GM10248 (cell line): ENCODE measurements around the gene M1AP.

Source experiments
- CTCF ChIA-PET: fragments of 300-600 bp; sonication (Branson Sonifier 250); formaldehyde crosslinking; extraction: SDS; loops from one replicate; lab custom pipeline; 2021; ENCODE audit warnings: antibody characterized with exemption; lab: Yijun Ruan, JAX
- POLR2A ChIA-PET: fragments of 350-650 bp; sonication (Branson Sonifier 250); formaldehyde crosslinking; extraction: SDS; loops from one replicate; lab custom pipeline; 2020; ENCODE audit warnings: antibody characterized with exemption; lab: Yijun Ruan, JAX
- DNase-seq: peaks from one replicate; pipeline ENCODE4 v3.0.0; 2012; ENCODE audit errors: extremely low spot score
- CTCF ChIP-seq: IDR thresholded peaks from 2 replicates; pipeline ENCODE4 v1.5.1; 2012; ENCODE audit warnings: mild to moderate bottlenecking, low read depth; ENCODE audit errors: extremely low read depth, missing control alignments, control extremely low read depth

M1AP gene

GRCh38 chr2:74691929-74692328, 43.8 kb upstream of the M1AP start:
- ChIA-PET CTCF (interaction anchor here (1.0 to 2.9 kb wide), 10 partner anchors 7 to 917 kb away, joined by 3 to 25 read pairs (median 10); no protein-coding TSS in a partner anchor), POLR2A (no interaction called here)
- no peak for DNase-seq
- no peak for TF ChIP-seq CTCF

- ChIA-PET CTCF (interaction anchor here (0.6 to 2.9 kb wide), 19 partner anchors 9 to 938 kb away, joined by 3 to 25 read pairs (median 5); no protein-coding TSS in a partner anchor), POLR2A (no interaction called here)
- peak; percentile 68 for DNase-seq
- TF ChIP-seq CTCF = peak; percentile 75
Observed at GRCh38 chr2:74690571-74690970, 42.4 kb upstream of the M1AP start.

- CTCF ChIA-PET = interaction anchor here (1.3 to 3.3 kb wide), 4 partner anchors 11 to 186 kb away, joined by 3 to 24 read pairs (median 7); no protein-coding TSS in a partner anchor
- no peak for DNase-seq
- TF ChIP-seq CTCF = no peak
- POLR2A ChIA-PET = no interaction called here
Observed at GRCh38 chr2:74689671-74690070, 41.5 kb upstream of the M1AP start.

GRCh38 chr2:74688881-74689280, 40.8 kb upstream of the M1AP start:
- POLR2A ChIA-PET = no interaction called here

GRCh38 chr2:74685408-74685807, 37.3 kb upstream of the M1AP start:
- ChIA-PET POLR2A (no interaction called here), CTCF (no interaction called here)
- no peak for TF ChIP-seq CTCF

More at GRCh38 chr2:74688881-74689280, 40.8 kb upstream of the M1AP start:
- CTCF ChIA-PET = interaction anchor here (1.3 to 3.3 kb wide), 6 partner anchors 10 to 187 kb away, joined by 3 to 24 read pairs (median 6); no protein-coding TSS in a partner anchor
- no peak for DNase-seq
- TF ChIP-seq CTCF = no peak

GRCh38 chr2:74682501-74682900, 34.4 kb upstream of the M1AP start:
- ChIA-PET POLR2A (no interaction called here), CTCF (interaction anchor here (5.0 kb wide), 1 partner anchor 9 kb away, joined by 23 read pairs; no protein-coding TSS in a partner anchor)
- no peak for TF ChIP-seq CTCF
- DNase-seq = no peak

More at GRCh38 chr2:74685408-74685807, 37.3 kb upstream of the M1AP start:
- DNase-seq = no peak

GRCh38 chr2:74679615-74680014, 31.5 kb upstream of the M1AP start:
- ChIA-PET POLR2A (no interaction called here), CTCF (interaction anchor here (1.5 to 5.0 kb wide), 3 partner anchors 9 to 197 kb away, joined by 5 to 23 read pairs (median 9); no protein-coding TSS in a partner anchor)
- no peak for DNase-seq
- TF ChIP-seq CTCF = no peak
